ENCODE results near the gene CD37. TPM values are rescaled to one million over a fixed set of nuclear protein-coding genes. Genes with fewer than 3 reads are reported as not detected.

Gene CD37
- total RNA-seq, 1 donor, result 229 TPM

GRCh38 chr19:49349567-49349966, 14.4 kb downstream of the CD37 start:
- Histone ChIP-seq H3K4me1 (ENCODE audit: insufficient read depth, low read length) (no peaks in the 10 kb centered on the region), H3K27me3 (ENCODE audit: insufficient read depth, low read length) (no peaks in the 10 kb centered on the region), H3K9me3 (ENCODE audit: low read depth, low read length) (no peaks in the 10 kb centered on the region), H3K4me3 (ENCODE audit: low read length) (no peak overlapping the region)

- no peak overlapping the region for H3K4me3 ChIP-seq (ENCODE audit: low read length)
- no peaks in the 10 kb centered on the region for H3K9me3 ChIP-seq (ENCODE audit: low read depth, low read length)
- H3K27me3 ChIP-seq (ENCODE audit: insufficient read depth, low read length), result no peaks in the 10 kb centered on the region
- H3K4me1 ChIP-seq (ENCODE audit: insufficient read depth, low read length), result peaks cover 15% of the 10 kb centered on the region
Measured at GRCh38 chr19:49355909-49356353, 20.7 kb downstream of the CD37 start.

GRCh38 chr19:49356382-49356781, 21.2 kb downstream of the CD37 start:
- H3K4me1 ChIP-seq (ENCODE audit: insufficient read depth, low read length), result peaks cover 15% of the 10 kb centered on the region
- no peak overlapping the region for H3K4me3 ChIP-seq (ENCODE audit: low read length)
- H3K27me3 ChIP-seq (ENCODE audit: insufficient read depth, low read length), result no peaks in the 10 kb centered on the region
- H3K9me3 ChIP-seq (ENCODE audit: low read depth, low read length), result no peaks in the 10 kb centered on the region

- Histone ChIP-seq H3K4me1 (ENCODE audit: insufficient read depth, low read length) (peaks cover 23% of the 10 kb centered on the region), H3K4me3 (ENCODE audit: low read length) (no peak overlapping the region), H3K27me3 (ENCODE audit: insufficient read depth, low read length) (peaks cover 7% of the 10 kb centered on the region), H3K9me3 (ENCODE audit: low read depth, low read length) (no peaks in the 10 kb centered on the region)
Measured at GRCh38 chr19:49357186-49357585, 22.0 kb downstream of the CD37 start.

GRCh38 chr19:49359851-49360820, 24.9 kb downstream of the CD37 start:
- Histone ChIP-seq H3K4me3 (ENCODE audit: low read length) (no peak overlapping the region), H3K27me3 (ENCODE audit: insufficient read depth, low read length) (peaks cover 28% of the 10 kb centered on the region), H3K9me3 (ENCODE audit: low read depth, low read length) (no peaks in the 10 kb centered on the region), H3K4me1 (ENCODE audit: insufficient read depth, low read length) (peaks cover 45% of the 10 kb centered on the region)

GRCh38 chr19:49361438-49362047, 26.3 kb downstream of the CD37 start:
- H3K9me3 ChIP-seq (ENCODE audit: low read depth, low read length), result no peaks in the 10 kb centered on the region
- peaks cover 31% of the 10 kb centered on the region for H3K4me1 ChIP-seq (ENCODE audit: insufficient read depth, low read length)
- H3K4me3 ChIP-seq (ENCODE audit: low read length), result no peak overlapping the region
- H3K27me3 ChIP-seq (ENCODE audit: insufficient read depth, low read length), result peaks cover 28% of the 10 kb centered on the region

- peaks cover 30% of the 10 kb centered on the region for H3K4me1 ChIP-seq (ENCODE audit: insufficient read depth, low read length)
- H3K4me3 ChIP-seq (ENCODE audit: low read length), result no peak within 1 kb of the TSS
- peaks cover 28% of the 10 kb centered on the region for H3K27me3 ChIP-seq (ENCODE audit: insufficient read depth, low read length)
Measured at GRCh38 chr19:49362048-49362928, 27.1 kb downstream of the CD37 start, which contains the start of gene TEAD2. TSS of gene TEAD2 (minus strand) at chr19:49362416. CDS start at chr19:49360075, 2,341 bp downstream.

GRCh38 chr19:49362929-49363267, 27.7 kb downstream of the CD37 start:
- Histone ChIP-seq H3K9me3 (ENCODE audit: low read depth, low read length) (no peaks in the 10 kb centered on the region), H3K27me3 (ENCODE audit: insufficient read depth, low read length) (peaks cover 28% of the 10 kb centered on the region), H3K4me1 (ENCODE audit: insufficient read depth, low read length) (peaks cover 30% of the 10 kb centered on the region), H3K4me3 (ENCODE audit: low read length) (no peak overlapping the region)

More at GRCh38 chr19:49362048-49362928, 27.1 kb downstream of the CD37 start, which contains the start of gene TEAD2:
- H3K9me3 ChIP-seq (ENCODE audit: low read depth, low read length), result no peaks in the 10 kb centered on the region

GRCh38 chr19:49363268-49364082, 28.3 kb downstream of the CD37 start, which contains the start of gene DKKL1:
TSS of gene DKKL1 (plus strand) at chr19:49363877. CDS start at chr19:49363999, 122 bp downstream.
- Histone ChIP-seq H3K4me3 (ENCODE audit: low read length) (no peak within 1 kb of the TSS), H3K9me3 (ENCODE audit: low read depth, low read length) (no peaks in the 10 kb centered on the region), H3K27me3 (ENCODE audit: insufficient read depth, low read length) (peaks cover 28% of the 10 kb centered on the region), H3K4me1 (ENCODE audit: insufficient read depth, low read length) (peaks cover 30% of the 10 kb centered on the region)

- peaks cover 28% of the 10 kb centered on the region for H3K27me3 ChIP-seq (ENCODE audit: insufficient read depth, low read length)
- H3K4me1 ChIP-seq (ENCODE audit: insufficient read depth, low read length), result peaks cover 30% of the 10 kb centered on the region
- H3K4me3 ChIP-seq (ENCODE audit: low read length), result no peak overlapping the region
- H3K9me3 ChIP-seq (ENCODE audit: low read depth, low read length), result peaks cover 6% of the 10 kb centered on the region
Measured at GRCh38 chr19:49364083-49364737, 29.0 kb downstream of the CD37 start.

- H3K4me1 ChIP-seq (ENCODE audit: insufficient read depth, low read length), result peaks cover 30% of the 10 kb centered on the region
- no peak overlapping the region for H3K4me3 ChIP-seq (ENCODE audit: low read length)
- H3K9me3 ChIP-seq (ENCODE audit: low read depth, low read length), result peaks cover 6% of the 10 kb centered on the region
- H3K27me3 ChIP-seq (ENCODE audit: insufficient read depth, low read length), result peaks cover 28% of the 10 kb centered on the region
Measured at GRCh38 chr19:49366110-49366509, 30.9 kb downstream of the CD37 start.

- no peak overlapping the region for H3K4me3 ChIP-seq (ENCODE audit: low read length)
- peaks cover 6% of the 10 kb centered on the region for H3K9me3 ChIP-seq (ENCODE audit: low read depth, low read length)
- H3K4me1 ChIP-seq (ENCODE audit: insufficient read depth, low read length), result peaks cover 6% of the 10 kb centered on the region
- peaks cover 6% of the 10 kb centered on the region for H3K27me3 ChIP-seq (ENCODE audit: insufficient read depth, low read length)
Measured at GRCh38 chr19:49368711-49369358, 33.6 kb downstream of the CD37 start.

- H3K27me3 ChIP-seq (ENCODE audit: insufficient read depth, low read length), result no peaks in the 10 kb centered on the region
Measured at GRCh38 chr19:49371184-49371583, 36.0 kb downstream of the CD37 start.

More at GRCh38 chr19:49371184-49371583, 36.0 kb downstream of the CD37 start:
- no peaks in the 10 kb centered on the region for H3K4me1 ChIP-seq (ENCODE audit: insufficient read depth, low read length)
- H3K4me3 ChIP-seq (ENCODE audit: low read length), result no peak overlapping the region
- peaks cover 6% of the 10 kb centered on the region for H3K9me3 ChIP-seq (ENCODE audit: low read depth, low read length)
